CD4-positive, alpha-beta T cell treated with Interleukin-6 at 100 ng/mL for 8 hours (primary cell): Measurements from ENCODE around the gene CC2D1A.
A peak's percentile ranks its signal among the peaks of the same experiment; 100 is the strongest.
"Not testable (repeated sequence)": the region's sequence is repeated elsewhere in the genome, so short reads cannot be mapped to it uniquely, and the experiment has no call there.

Experiments
- DNase-seq: peaks from one replicate; pipeline ENCODE4 v3.0.0-alpha.2; 2020; ENCODE audit warnings: mixed read lengths, low spot score

Gene CC2D1A

DNA sequence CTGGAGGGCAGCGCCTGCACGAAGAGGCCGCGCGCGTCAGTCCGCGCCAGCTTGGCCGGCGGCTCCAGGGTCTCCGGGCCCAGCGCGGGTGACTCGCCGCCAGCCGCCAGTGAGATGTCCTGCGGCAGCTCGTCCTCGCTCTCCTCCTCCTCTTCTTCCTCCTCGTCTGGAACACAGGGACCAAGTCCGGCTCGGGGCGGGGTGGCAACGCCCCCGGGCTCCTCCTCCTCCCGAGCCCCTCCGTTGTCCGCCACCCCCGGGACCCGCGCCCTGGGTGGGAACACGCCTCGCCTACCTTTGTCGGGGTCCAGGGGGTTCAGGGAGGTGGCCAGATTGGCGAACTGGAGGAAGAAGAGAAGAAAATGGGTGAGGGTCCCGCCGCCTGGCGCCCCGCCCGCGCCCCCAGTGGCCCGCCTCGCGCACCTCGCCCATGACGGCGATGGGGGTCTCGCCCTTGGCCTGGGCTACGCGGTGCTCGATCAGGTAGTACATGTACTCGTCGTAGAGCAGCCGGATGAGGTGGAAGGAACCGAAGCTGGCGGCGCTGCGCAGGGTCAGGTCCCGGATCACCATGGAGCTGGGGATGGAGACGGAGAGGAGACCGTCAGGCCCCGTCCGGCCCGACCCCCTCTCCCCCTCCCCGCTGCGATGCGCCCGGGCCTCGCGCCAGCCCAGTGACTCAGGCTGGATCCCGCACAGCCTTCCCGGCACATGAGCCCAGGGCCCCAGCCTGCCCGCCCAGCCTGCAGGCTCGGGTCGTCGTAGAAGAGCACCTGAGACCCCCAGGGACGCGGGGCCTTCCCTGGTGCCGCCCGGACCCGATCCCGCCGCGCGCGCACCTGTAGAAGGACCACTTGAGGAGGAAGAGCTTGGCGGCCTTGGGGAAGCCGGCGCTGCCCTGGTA, 57.0 kb downstream of the CC2D1A start:
- DNase-seq: no peak

DNA sequence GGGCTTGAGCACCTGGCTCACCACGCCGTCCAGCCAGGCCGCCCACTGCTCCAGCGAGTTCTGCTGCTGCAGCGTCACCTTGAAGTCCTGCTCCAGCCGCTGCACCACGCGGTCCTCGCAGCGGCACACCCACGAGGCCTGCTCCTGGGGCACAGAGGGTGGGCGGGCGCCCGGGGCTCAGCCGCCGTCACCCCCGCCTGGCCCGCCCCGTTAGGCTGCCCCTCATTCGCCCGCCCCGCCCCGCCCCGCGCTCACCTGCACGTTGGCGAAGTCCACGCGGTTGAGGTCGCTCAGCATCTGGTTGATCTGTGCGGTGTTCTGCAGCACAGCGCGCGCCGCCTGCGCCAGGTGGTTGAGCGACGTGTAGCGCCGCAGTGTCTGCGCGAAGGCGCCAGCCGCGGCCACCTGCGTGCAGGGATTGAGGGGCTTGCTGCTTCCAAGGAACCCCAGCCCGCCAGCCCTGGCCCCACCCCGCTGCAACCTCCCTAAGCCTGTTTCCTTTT, 57.7 kb downstream of the CC2D1A start:
- DNase-seq: no peak

GRCh38 chr19:13964776-13965175, 58.8 kb downstream of the CC2D1A start:
- DNase-seq: no peak

- no peak for DNase-seq
Observed at GRCh38 chr19:13965377-13965896, 59.4 kb downstream of the CC2D1A start.

DNA sequence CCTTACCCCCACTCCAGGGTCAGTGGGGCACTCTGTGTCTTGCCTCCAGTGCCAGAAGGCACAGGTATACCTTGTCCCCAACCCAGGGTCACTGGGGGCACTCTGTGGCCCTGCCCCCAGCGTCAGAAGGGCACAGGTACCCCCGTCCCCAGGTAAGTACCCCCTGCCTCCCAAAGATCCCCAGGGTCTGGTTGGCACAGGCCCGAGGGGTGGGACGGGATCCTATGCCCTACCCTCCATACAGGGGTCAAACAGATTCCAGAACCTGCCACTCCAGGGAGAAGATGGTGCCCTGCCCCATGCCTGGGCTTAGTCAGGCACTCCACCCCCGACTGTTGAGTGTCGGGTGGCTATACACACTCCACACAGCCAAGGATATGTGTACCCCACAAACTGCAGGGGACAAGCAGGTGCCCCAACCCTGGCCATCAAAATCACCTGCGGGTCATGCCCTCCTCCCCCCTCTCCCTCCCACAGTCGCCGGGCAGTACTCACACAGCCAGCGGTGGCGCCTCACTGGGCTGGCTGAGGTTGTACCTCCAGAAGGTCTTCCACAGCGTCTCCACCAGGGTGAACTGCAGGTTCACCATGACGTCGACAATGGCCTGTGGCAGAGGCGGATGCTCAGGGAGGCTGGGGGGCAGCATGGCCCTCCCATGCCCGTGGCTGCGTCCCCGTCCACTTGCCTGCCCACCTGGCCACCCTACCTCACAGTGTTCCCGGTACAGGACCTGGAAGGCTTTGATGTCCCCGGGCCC, 60.1 kb downstream of the CC2D1A start:
- no peak for DNase-seq

DNA sequence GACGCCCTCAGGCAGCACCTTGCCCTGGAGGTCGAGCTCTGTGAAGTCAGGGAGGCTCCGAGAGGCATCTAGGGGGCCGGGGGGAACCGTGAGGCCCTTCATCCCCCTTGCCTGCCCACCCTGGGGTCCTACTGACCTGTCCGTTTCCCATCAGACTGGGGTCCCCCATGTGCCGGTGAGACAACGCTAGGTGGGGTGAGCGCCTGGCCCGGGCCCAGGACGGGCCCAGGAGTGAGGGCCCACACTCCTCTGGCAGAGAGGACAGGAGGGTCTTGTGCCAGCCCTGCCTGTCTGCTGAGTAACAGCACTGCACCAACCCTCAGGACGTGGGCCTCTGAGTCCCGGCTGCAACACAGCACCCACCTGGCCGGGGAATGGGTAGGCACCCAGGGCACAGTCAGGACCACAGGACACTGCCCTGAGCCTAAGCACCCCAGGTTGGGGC, 60.7 kb downstream of the CC2D1A start:
- no peak for DNase-seq

DNA sequence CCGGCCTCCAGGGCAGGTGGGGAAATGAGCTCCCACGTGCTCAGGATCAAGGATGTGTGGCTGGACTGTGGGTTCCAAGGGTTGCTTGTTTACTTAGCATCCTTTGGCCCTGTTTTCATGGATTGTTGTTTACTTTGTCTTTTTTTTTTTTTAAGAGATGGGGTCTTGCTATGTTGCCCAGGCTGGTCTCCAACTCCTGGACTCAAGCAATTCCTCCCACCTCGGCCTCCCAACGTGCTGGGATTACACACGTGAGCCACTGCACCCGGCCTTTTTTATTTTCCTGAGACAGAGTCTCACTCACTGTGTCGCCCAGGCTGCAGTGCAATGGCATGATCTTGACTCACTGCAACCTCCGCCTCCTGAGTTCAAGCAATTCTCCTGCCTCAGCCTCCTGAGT, 61.2 kb downstream of the CC2D1A start:
- not testable (repeated sequence) for DNase-seq

- DNase-seq: no peak
Observed at GRCh38 chr19:13968383-13968935, 62.5 kb downstream of the CC2D1A start.

GRCh38 chr19:13968999-13969398, 63.0 kb downstream of the CC2D1A start:
- DNase-seq: no peak

DNA sequence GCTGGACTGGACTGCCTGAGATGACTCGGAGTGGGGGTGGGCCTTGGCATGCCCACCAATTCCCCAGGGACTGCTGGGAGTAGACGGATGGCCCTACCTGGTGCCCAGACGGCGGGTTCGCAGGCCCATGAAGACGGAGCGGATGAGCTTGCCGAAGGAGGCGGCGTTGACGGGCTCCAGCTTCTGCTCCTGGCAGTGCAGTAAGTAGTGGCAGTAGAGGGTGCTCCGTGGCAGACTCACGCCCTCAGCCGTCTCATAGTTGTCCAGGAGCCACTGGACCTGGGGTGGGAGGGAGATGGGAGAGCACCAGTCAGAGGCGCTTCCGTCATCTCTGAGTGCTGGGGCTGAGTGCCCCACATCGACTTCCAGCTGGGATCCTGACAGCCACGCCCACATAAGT, 63.9 kb downstream of the CC2D1A start:
- DNase-seq: no peak

GRCh38 chr19:13971868-13972267, 65.9 kb downstream of the CC2D1A start:
- not testable (repeated sequence) for DNase-seq

DNA sequence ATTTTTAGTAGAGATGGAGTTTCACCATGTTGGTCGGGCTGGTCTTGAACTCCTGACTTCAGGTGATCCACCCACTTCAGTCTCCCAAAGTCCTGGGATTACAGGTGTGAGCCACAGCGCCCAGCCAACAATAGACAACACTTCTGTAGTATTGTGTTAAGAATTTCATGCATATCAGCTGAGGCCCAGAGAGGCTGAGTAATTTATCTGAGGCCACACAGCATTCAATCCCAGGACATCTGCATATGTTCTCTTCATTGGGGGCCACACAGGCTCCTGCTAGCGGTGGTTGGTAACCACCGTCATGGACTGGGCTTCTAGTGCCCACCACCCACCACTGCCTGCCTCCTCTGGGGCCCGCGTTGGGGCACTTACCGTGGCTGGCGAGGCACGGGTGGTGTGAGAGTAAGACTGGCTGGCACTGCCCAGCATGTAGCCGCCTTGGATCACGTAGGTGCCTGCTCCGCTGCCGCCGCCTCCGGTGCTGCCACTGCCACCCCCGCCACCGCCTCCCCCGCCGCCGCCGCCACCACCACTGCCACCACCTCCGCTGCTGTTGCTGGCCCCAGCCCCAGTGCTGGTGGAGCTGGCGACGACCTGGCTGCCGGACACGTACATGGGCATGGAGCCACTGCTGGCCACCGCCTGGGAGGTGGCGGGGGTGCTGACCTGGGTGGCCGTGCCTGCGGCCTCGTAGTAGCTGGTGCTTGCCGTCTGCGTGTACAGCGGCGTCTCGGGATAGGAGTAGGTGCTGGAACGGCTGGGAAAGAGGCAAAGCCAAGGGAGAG, 66.6 kb downstream of the CC2D1A start:
- DNase-seq: no peak

DNA sequence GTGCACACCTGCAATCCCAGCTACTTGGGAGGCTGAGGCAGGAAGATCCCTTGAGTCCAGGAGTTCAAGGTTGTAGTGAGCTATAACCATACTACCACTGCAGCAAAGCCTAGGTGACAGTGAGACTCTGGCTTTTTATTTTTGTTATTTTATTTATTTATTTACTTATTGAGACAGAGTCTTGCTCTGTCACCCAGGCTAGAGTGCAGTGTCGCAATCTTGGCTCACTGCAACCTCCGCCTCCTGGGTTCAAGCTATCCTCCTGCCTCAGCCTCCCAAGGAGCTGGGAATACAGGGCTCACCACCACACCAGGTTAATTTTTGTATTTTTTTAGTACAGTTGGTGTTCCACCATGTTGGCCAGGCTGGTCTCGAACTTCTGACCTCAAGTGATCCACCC, 67.5 kb downstream of the CC2D1A start:
- DNase-seq: not testable (repeated sequence)

DNA sequence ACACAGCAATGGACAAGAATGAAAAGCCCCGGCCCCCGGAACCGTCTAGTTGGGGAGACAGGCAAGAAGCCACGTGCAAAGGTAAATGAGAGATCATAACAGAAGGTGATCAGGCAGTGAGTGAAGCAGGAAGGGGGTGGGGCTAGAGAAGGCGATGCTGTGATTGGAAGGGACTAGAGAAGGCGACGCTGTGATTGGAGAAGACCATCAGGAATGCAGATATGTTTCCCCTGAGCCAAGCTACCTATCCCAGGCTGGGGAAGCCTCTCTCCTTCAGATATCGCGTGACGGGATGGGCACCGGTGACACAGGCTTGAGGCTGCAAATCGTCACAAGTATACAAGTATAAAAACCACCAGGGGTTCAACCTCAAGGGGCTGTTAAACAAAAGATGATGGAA, 68.1 kb downstream of the CC2D1A start:
- DNase-seq: peak; percentile 58

DNA sequence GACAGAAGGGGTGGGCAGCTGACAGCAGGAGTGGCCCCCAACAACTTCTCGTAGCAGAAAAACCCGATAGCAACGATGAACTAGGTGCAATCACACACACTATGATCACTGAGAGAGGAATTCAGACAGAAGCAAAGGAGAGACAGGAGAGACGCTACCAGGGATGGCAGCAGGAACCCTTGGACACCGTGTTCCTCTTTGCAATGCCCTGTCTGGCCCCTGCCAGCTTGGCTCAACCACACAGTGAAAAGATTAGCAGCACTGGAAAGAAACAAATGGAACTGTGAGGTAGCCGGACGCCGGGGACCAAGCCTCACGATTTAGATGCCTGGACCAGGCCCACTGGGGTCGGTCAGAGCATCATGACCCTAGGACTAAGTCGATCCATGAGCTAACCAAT, 69.9 kb downstream of the CC2D1A start:
- no peak for DNase-seq

DNA sequence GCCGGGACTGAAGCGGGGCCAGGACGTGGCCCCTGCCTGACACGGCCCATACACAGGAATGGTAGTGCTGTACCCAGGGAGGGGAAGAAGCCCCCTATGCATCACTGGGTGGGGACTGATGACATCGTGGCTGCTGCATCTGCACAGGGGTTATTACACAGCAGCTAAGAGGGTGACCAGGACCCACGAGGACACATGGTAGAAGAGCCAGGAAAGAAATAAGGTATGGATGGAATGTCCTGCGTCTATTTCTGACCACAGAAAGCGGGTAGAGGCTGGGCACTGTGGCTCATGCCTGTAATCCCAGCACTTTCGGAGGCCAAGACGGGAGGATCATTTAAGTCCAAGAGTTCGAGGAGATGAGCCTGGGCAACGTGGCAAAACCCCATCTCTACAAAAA, 70.4 kb downstream of the CC2D1A start:
- no peak for DNase-seq

DNA sequence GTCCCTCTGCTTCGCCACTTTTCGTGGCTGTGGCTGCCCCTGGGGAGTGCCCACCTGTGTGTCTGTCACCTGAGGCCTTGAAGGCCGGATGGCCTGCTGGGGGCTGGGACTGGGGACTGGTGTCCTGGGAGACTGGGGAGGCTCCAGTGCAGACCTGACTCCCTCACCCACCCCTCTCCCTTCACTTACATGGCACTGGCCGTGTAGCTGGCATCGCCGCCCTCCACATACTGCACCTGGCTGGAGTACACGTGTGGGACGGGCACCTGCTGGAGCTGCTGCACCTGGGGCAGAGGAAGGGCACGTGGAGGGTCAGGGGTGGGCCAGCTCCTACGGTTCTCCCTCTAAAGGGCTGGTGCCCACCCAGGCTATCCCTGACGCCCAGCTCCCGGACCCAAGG, 71.8 kb downstream of the CC2D1A start:
- no peak for DNase-seq

GRCh38 chr19:13978351-13979243, 72.6 kb downstream of the CC2D1A start:
- no peak for DNase-seq

- DNase-seq: no peak
Observed at GRCh38 chr19:13979244-13979615, 73.2 kb downstream of the CC2D1A start.

DNA sequence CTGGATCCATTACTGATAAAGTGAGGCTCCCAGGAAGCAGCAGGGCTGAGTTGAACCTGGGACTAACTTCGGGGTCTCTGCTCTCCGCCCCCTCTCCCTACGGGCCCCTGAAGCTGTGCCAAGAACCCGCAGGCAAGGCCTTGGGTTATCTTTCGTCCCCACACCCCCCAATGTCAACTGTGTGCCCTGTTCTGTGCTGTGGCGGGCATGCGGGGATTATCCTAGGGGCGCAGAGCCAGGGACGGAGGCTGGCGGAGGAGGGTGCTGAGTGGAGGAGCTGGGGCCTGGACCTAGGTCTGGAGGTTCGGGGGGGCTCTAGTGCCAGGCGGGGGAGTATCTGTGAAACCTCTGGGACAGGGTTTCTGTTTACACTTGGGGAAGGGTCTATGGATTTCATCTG, 73.7 kb downstream of the CC2D1A start:
- no peak for DNase-seq

DNA sequence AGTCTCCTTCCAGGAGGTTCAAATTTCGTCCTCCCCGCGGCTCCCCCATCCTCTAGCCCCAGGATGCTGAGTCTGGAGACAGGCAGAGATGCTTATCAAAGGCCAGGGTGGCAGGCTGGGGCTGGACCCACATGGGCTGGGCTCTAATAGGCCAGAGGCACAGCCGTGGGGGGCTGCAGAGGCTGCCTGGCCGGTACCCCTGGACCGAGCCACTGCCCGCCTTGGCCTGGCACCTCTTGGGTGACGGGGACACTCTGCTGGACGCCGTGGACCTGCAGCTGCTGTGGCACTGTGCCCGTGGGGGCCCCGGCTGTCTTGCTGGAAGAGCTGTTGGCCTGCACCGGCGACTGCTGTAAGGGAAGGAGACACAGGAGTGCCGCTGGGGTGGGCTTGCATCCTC, 74.3 kb downstream of the CC2D1A start:
- DNase-seq: no peak
